HepG2 (cell line): ENCODE results near the gene NFATC3. TPM values are rescaled to one million over a fixed set of nuclear protein-coding genes. Genes with fewer than 3 reads are reported as not detected.

ENCODE experiments used
- ATAC-seq: fragments of 200-7000 bp; cut with Tn5 transposase; 3 replicates; pipeline ENCODE4 v1.9.1; 2020; ENCODE audit warnings: mild to moderate bottlenecking, moderate library complexity
- BruUV-seq: library from RNA; stranded (reverse); fragments of 400-500 nt; replicated peaks from 2 replicates; lab custom pipeline; 2021; lab: Mats Ljungman, UMichigan
- CTCF ChIA-PET: fragments of 300-600 bp; formaldehyde crosslinking; extraction: SDS; loops from one replicate; lab custom pipeline; 2021; ENCODE audit warnings: low total read pairs, inconsistent platforms, low intra/inter-chr PET ratio; lab: Yijun Ruan, JAX
- POLR2A ChIA-PET: fragments of 350-600 bp; sonication (Branson Sonifier 250); formaldehyde crosslinking; loops from one replicate; lab custom pipeline; 2020; ENCODE audit warnings: antibody characterized with exemption, inconsistent platforms; lab: Yijun Ruan, JAX
- DNase-seq: peaks from one replicate; pipeline ENCODE4 v3.0.0-alpha.2; 2015; ENCODE audit warnings: low spot score
- FAIRE-seq: peaks from 3 replicates; lab custom pipeline; 2011; peaks lifted over from hg19 to GRCh38; lab: Jason Lieb, UNC
- H2AFZ ChIP-seq: one replicate; pipeline ENCODE4 v1.6.1; 2011; ENCODE audit warnings: low read length, inconsistent platforms
- H3K27ac ChIP-seq: fragments of 300-600 bp; 3 replicates; pipeline ENCODE4 v1.8.0; 2011; ENCODE audit warnings: mixed run types, mild to moderate bottlenecking, mixed read lengths, low read length, inconsistent platforms; ENCODE audit not compliant: insufficient read depth; ENCODE audit errors: extremely low read length
- H3K27me3 ChIP-seq, 2 experiments: fragments of 200-600 bp in 1 of 2; 2 replicates in 1 of 2; 3 replicates in 1 of 2; pipeline versions ENCODE4 v1.6.0 to v1.8.0; 2011; ENCODE audit warnings: low read length in 2 of 2, mild to moderate bottlenecking in 2 of 2, moderate library complexity in 2 of 2, inconsistent platforms in 1 of 2; ENCODE audit not compliant: insufficient read depth in 2 of 2, control insufficient read depth in 1 of 2
- H3K36me3 ChIP-seq, 2 experiments: fragments of 200-600 bp in 1 of 2; replicated peaks in 1 of 2; 2 replicates in 1 of 2; 3 replicates in 1 of 2; pipeline versions ENCODE4 v1.5.1 to v1.8.0; 2011; ENCODE audit warnings: low read length in 2 of 2, inconsistent platforms in 1 of 2; ENCODE audit not compliant: insufficient read depth in 2 of 2, control insufficient read depth in 1 of 2
- H3K4me1 ChIP-seq: 2 replicates; pipeline ENCODE4 v1.5.1; 2012; ENCODE audit warnings: low read length, inconsistent platforms; ENCODE audit not compliant: insufficient read depth
- H3K4me2 ChIP-seq: 2 replicates; pipeline ENCODE4 v1.6.0; 2011; ENCODE audit warnings: low read depth, low read length, inconsistent platforms
- H3K4me3 ChIP-seq, 3 experiments: fragments of 200-600 bp in 1 of 3; sonication (generic), shearing (Covaris generic) in 1 of 3; replicated peaks in 1 of 3; 2 replicates each; pipeline ENCODE4 v1.5.1; 2011 to 2016; ENCODE audit warnings: low read length in 3 of 3, inconsistent platforms in 2 of 3, low read depth in 2 of 3, mild to moderate bottlenecking in 2 of 3, control low read depth in 1 of 3, mixed read lengths in 1 of 3; ENCODE audit not compliant: insufficient read depth in 1 of 3
- H3K79me2 ChIP-seq: one replicate; pipeline ENCODE4 v1.6.1; 2011; ENCODE audit warnings: low read length, inconsistent platforms; ENCODE audit not compliant: insufficient read depth
- H3K9ac ChIP-seq: 2 replicates; pipeline ENCODE4 v1.6.0; 2011; ENCODE audit warnings: mild to moderate bottlenecking, low read depth, low read length, inconsistent platforms; ENCODE audit not compliant: insufficient read depth
- H3K9me3 ChIP-seq: 2 replicates; pipeline ENCODE4 v1.5.1; 2012; ENCODE audit warnings: mild to moderate bottlenecking, low read length
- H4K20me1 ChIP-seq: 2 replicates; pipeline ENCODE4 v1.6.0; 2011; ENCODE audit warnings: inconsistent platforms, mild to moderate bottlenecking, low read length, moderate library complexity; ENCODE audit not compliant: insufficient read depth
- GATAD2A ChIP-seq: IDR thresholded peaks from 2 replicates; pipeline ENCODE4 v1.6.1; 2016
- HIC2 ChIP-seq: sonication (generic); formaldehyde crosslinking; IDR thresholded peaks from 2 replicates; pipeline ENCODE4 v1.9.0; 2022; ENCODE audit warnings: low read depth, missing genetic modification reagents
- NAIF1 ChIP-seq: sonication (generic); formaldehyde crosslinking; IDR thresholded peaks from 2 replicates; pipeline ENCODE4 v1.5.0; 2020; ENCODE audit warnings: mild to moderate bottlenecking, missing genetic modification reagents, borderline replicate concordance
- NR2C2 ChIP-seq: sonication (generic); formaldehyde crosslinking; IDR thresholded peaks from 2 replicates; pipeline ENCODE4 v1.4.0; 2020; ENCODE audit warnings: missing genetic modification reagents, mild to moderate bottlenecking, moderate library complexity, borderline replicate concordance
- NR2F1 ChIP-seq, 2 experiments: fragments of 450-650 bp in 1 of 2; formaldehyde crosslinking in 1 of 2; IDR thresholded peaks; 2 replicates each; pipeline versions ENCODE4 v1.5.0 to v1.6.1; 2016 to 2020; ENCODE audit warnings: mild to moderate bottlenecking in 1 of 2, missing compliant biosample characterization in 1 of 2, missing genetic modification reagents in 1 of 2, moderate library complexity in 1 of 2
- NR2F6 ChIP-seq, 2 experiments: IDR thresholded peaks; 2 replicates each; pipeline ENCODE4 v1.6.1; 2016; ENCODE audit warnings: antibody characterized with exemption in 1 of 2, mild to moderate bottlenecking in 1 of 2
- RARA ChIP-seq: IDR thresholded peaks from 2 replicates; pipeline ENCODE4 v1.6.1; 2016; ENCODE audit warnings: missing genetic modification reagents, missing compliant biosample characterization
- RXRA ChIP-seq: sonication (generic); formaldehyde crosslinking; IDR thresholded peaks from 2 replicates; pipeline ENCODE4 v1.5.1; 2020; ENCODE audit warnings: missing genetic modification reagents
- TBX2 ChIP-seq: sonication (generic); formaldehyde crosslinking; IDR thresholded peaks from 2 replicates; pipeline ENCODE4 v1.5.0; 2020; ENCODE audit warnings: missing genetic modification reagents, mild to moderate bottlenecking, borderline replicate concordance
- ZNF446 ChIP-seq: sonication (generic); formaldehyde crosslinking; IDR thresholded peaks from 2 replicates; pipeline ENCODE4 v1.5.0; 2020; ENCODE audit warnings: mild to moderate bottlenecking, missing genetic modification reagents
- ZNF562 ChIP-seq: sonication (generic); formaldehyde crosslinking; IDR thresholded peaks from 2 replicates; pipeline ENCODE4 v1.8.0; 2022; ENCODE audit warnings: missing genetic modification reagents, borderline replicate concordance
- WGBS: methylation state at CpG from one replicate; pipeline ENCODE4 v1.1.6; 2017; ENCODE audit warnings: low lambda C conversion rate; 5-methylcytosine and 5-hydroxymethylcytosine counted together
- in situ Hi-C: cut with HindIII; loops from 2 replicates; pipeline ENCODE4 v1.10.0; 2017; ENCODE audit warnings: low pct_unique_long_range_greater_than_20kb; ENCODE audit not compliant: extremely low pct_ligation_motif_present
- intact Hi-C: fragments of 100-400 bp; cut with micrococcal nuclease; formaldehyde crosslinking; loops from one replicate; pipeline ENCODE4 v1.10.0; 2022; ENCODE audit not compliant: unreplicated experiment
- polyA plus RNA-seq, 8 experiments: library from polyadenylated mRNA; depleted of rRNA in 3 of 8; stranded (reverse) in 7 of 8; unstranded in 1 of 8; fragments of >200 nt; fragmentation: Illumina TruSeq in 4 of 8; extraction: Trizol in 4 of 8; gene quantifications; 2 replicates each; pipeline versions ENCODE4 v1.2.1 to v1.2.3, GENCODE V29; 2011 to 2016; ENCODE audit warnings: low read depth in 4 of 8, missing spikeins in 1 of 8, mixed read lengths in 1 of 8; ENCODE audit not compliant: insufficient read depth in 1 of 8
- total RNA-seq, 5 experiments: library from RNA; depleted of rRNA; stranded (reverse); fragments of >200 nt; fragmentation: Illumina TruSeq; extraction: Trizol; gene quantifications; 2 replicates each; pipeline ENCODE4 v1.2.3, GENCODE V29; 2016; ENCODE audit warnings: low read depth in 1 of 5
- TF ChIP-seq, protein P1 (sequence below): sonication (generic); formaldehyde crosslinking; IDR thresholded peaks from 2 replicates; pipeline ENCODE4 v1.4.0; 2020; ENCODE audit warnings: missing genetic modification reagents
- TF ChIP-seq, protein P2 (sequence below): sonication (generic); formaldehyde crosslinking; IDR thresholded peaks from 2 replicates; pipeline ENCODE4 v1.4.0; 2020; ENCODE audit warnings: mild to moderate bottlenecking, missing genetic modification reagents

Gene NFATC3
- total and polyA plus RNA-seq, 2 of the 13 experiments (the other 11 are each of a cell fraction or from before 2014, with no cell fraction given), result 52.6 to 62.7 TPM

DNA sequence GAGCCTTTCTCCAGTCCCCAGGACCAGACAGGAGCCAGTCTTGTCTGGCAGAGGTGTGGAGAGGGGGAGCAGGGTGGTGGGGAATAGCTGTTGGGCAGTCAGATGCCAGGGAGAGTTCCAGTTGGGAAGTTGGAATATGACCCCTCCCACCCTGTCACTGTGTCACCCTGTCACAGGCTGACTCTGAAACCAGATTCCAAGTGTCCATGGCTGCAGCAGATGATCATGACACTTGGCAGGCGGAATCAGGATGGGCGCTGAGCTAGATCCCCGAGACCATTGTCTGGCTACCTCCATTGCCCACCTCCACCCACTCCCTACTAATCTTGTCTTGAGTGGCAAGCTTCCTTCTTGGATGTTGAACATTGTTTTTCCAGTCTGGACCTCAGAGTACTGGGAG lies 9.2 kb upstream of the NFATC3 start (continued):
- TF ChIP-seq, protein P1, sequence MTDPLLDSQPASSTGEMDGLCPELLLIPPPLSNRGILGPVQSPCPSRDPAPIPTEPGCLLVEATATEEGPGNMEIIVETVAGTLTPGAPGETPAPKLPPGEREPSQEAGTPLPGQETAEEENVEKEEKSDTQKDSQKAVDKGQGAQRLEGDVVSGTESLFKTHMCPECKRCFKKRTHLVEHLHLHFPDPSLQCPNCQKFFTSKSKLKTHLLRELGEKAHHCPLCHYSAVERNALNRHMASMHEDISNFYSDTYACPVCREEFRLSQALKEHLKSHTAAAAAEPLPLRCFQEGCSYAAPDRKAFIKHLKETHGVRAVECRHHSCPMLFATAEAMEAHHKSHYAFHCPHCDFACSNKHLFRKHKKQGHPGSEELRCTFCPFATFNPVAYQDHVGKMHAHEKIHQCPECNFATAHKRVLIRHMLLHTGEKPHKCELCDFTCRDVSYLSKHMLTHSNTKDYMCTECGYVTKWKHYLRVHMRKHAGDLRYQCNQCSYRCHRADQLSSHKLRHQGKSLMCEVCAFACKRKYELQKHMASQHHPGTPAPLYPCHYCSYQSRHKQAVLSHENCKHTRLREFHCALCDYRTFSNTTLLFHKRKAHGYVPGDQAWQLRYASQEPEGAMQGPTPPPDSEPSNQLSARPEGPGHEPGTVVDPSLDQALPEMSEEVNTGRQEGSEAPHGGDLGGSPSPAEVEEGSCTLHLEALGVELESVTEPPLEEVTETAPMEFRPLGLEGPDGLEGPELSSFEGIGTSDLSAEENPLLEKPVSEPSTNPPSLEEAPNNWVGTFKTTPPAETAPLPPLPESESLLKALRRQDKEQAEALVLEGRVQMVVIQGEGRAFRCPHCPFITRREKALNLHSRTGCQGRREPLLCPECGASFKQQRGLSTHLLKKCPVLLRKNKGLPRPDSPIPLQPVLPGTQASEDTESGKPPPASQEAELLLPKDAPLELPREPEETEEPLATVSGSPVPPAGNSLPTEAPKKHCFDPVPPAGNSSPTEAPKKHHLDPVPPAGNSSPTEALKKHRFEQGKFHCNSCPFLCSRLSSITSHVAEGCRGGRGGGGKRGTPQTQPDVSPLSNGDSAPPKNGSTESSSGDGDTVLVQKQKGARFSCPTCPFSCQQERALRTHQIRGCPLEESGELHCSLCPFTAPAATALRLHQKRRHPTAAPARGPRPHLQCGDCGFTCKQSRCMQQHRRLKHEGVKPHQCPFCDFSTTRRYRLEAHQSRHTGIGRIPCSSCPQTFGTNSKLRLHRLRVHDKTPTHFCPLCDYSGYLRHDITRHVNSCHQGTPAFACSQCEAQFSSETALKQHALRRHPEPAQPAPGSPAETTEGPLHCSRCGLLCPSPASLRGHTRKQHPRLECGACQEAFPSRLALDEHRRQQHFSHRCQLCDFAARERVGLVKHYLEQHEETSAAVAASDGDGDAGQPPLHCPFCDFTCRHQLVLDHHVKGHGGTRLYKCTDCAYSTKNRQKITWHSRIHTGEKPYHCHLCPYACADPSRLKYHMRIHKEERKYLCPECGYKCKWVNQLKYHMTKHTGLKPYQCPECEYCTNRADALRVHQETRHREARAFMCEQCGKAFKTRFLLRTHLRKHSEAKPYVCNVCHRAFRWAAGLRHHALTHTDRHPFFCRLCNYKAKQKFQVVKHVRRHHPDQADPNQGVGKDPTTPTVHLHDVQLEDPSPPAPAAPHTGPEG (CRISPR knock-in tag), result no peak

DNA sequence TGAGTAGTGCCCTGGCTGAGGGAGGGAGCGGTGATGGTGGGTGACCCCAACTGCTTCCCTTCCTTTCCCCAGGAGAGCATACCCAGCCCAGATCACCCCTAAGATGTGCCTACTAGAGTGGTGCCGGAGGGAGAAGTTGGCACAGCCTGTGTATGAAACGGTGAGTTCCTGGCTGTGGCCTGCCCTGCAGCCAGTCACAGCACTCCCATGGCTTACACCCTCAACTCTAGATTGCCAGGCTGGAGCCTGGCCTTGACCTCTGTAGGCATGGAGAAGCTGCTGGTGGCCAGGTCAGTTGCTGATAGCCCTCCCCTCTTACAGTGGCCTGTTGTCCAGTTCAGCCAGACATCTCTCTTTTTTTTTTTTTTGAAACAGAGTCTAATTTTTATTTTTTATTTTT lies 8.6 kb upstream of the NFATC3 start:
- peaks cover 56% of the 10 kb centered on the region for H3K4me1 ChIP-seq
- POLR2A ChIA-PET, result interaction anchor here (3.6 kb wide), 1 partner anchor 8 kb away, joined by 24 read pairs; the partner anchor contains the start of gene NFATC3
- no peak for ATAC-seq
- TF ChIP-seq GATAD2A (CRISPR knock-in tag), result 0 out of 2 replicates have a peak, but pooled peaks have one; percentile 20
- TF ChIP-seq HIC2 (CRISPR knock-in tag), result peak; percentile 28; the same call in 1 of the 2 replicates
- TF ChIP-seq, protein P2, sequence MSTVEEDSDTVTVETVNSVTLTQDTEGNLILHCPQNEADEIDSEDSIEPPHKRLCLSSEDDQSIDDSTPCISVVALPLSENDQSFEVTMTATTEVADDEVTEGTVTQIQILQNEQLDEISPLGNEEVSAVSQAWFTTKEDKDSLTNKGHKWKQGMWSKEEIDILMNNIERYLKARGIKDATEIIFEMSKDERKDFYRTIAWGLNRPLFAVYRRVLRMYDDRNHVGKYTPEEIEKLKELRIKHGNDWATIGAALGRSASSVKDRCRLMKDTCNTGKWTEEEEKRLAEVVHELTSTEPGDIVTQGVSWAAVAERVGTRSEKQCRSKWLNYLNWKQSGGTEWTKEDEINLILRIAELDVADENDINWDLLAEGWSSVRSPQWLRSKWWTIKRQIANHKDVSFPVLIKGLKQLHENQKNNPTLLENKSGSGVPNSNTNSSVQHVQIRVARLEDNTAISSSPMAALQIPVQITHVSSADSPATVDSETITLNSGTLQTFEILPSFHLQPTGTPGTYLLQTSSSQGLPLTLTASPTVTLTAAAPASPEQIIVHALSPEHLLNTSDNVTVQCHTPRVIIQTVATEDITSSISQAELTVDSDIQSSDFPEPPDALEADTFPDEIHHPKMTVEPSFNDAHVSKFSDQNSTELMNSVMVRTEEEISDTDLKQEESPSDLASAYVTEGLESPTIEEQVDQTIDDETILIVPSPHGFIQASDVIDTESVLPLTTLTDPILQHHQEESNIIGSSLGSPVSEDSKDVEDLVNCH (CRISPR knock-in tag), result no peak
- no peak for TF ChIP-seq NAIF1 (CRISPR knock-in tag)
- peak; percentile 80 for TF ChIP-seq RXRA (CRISPR knock-in tag)
- TF ChIP-seq NR2F1 (CRISPR knock-in tag; IDR thresholded peaks at IDR 0.05), result 0 out of 4 replicates have a peak, but pooled peaks of 1 of the 2 experiments have one; percentile 24
- TF ChIP-seq NR2C2 (CRISPR knock-in tag), result peak; percentile 63
- TF ChIP-seq TBX2 (CRISPR knock-in tag), result peak; percentile 26; the same call in 1 of the 2 replicates
- TF ChIP-seq RARA, result peak; percentile 88
- peak; percentile 66 for TF ChIP-seq NR2F6 (IDR thresholded peaks at IDR 0.05)
- peak; percentile 85 for TF ChIP-seq NR2F6 (CRISPR knock-in tag; IDR thresholded peaks at IDR 0.05)
- TF ChIP-seq ZNF562 (CRISPR knock-in tag), result no peak
- no peak for TF ChIP-seq ZNF446

More for the DNA sequence above, 8.6 kb upstream of the NFATC3 start:
- BruUV-seq, result no TSS peak
- DNase-seq (no peak), FAIRE-seq (no peak)
- Histone ChIP-seq H3K36me3 (peaks cover 26 to 49% of the 10 kb centered on the region in 2 experiments), H3K9me3 (no peaks in the 10 kb centered on the region), H4K20me1 (no peaks in the 10 kb centered on the region), H3K27ac (no peak overlapping the region), H2AFZ (no peak overlapping the region), H3K27me3 (no peaks in the 10 kb centered on the region), H3K79me2 (no peaks in the 10 kb centered on the region), H3K9ac (no peak overlapping the region), H3K4me3 (no peak overlapping the region), H3K4me2 (no peak overlapping the region)
- intact Hi-C loops, result no loop called here
- in situ Hi-C loops, result no loop called here
- CTCF ChIA-PET, result no interaction called here
- WGBS, result 100% methylated on average over 3 of the region's 3 CpGs
